ENCODE data around the gene SLC35B2. TPM values are rescaled to one million over a fixed set of nuclear protein-coding genes. Genes with fewer than 3 reads are reported as not detected.

Gene SLC35B2
- total and polyA plus RNA-seq, 9 of the 15 experiments (the other 6 are each of a cell fraction or from before 2014, with no cell fraction given), result 14.5 to 59.1 (median 47.1) TPM

DNA sequence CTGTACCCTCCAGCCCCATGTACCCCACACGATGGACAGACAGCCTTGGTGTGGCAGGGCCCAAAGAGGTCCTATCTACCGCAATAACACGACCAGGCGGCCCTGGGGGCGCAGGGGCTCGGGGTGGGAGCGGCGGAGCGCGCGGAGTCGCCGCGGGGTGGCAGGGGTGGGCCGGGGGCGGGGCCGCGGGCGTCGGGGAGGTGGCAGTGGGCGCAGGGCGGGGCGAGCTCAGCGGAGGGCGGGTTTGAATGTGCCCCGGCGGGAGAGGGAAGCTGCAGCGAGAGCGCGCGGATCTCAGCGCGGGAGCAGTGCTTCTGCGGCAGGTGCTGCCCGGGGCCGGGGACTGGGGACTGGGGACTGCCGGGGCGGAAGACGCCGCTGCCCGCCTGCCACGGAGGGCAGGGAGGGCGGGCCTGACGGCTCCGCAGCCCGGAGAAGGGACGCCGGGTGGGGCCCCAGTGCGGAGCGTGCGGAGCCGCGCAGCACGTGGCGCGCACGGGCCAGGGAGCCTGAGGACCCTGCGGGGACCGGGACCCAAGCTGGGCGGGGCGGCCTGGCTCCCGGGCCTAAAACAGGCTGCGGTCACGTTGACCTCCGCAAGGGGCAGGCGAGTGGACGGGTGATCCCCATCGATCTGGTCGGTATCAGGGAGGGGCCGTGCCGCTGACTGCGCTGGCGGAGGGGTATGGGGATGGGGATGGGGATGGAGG is 33.9 kb downstream of the SLC35B2 start, which contains the start of gene SLC29A1 (continued):
- TF ChIP-seq, protein P1, sequence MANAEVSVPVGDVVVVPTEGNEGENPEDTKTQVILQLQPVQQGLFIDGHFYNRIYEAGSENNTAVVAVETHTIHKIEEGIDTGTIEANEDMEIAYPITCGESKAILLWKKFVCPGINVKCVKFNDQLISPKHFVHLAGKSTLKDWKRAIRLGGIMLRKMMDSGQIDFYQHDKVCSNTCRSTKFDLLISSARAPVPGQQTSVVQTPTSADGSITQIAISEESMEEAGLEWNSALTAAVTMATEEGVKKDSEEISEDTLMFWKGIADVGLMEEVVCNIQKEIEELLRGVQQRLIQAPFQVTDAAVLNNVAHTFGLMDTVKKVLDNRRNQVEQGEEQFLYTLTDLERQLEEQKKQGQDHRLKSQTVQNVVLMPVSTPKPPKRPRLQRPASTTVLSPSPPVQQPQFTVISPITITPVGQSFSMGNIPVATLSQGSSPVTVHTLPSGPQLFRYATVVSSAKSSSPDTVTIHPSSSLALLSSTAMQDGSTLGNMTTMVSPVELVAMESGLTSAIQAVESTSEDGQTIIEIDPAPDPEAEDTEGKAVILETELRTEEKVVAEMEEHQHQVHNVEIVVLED (CRISPR knock-in tag; IDR thresholded peaks at IDR 0.05), result peak; percentile 35; the same call in 1 of the 2 replicates
- TF ChIP-seq, protein P2, sequence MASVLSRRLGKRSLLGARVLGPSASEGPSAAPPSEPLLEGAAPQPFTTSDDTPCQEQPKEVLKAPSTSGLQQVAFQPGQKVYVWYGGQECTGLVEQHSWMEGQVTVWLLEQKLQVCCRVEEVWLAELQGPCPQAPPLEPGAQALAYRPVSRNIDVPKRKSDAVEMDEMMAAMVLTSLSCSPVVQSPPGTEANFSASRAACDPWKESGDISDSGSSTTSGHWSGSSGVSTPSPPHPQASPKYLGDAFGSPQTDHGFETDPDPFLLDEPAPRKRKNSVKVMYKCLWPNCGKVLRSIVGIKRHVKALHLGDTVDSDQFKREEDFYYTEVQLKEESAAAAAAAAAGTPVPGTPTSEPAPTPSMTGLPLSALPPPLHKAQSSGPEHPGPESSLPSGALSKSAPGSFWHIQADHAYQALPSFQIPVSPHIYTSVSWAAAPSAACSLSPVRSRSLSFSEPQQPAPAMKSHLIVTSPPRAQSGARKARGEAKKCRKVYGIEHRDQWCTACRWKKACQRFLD (CRISPR knock-in tag; IDR thresholded peaks at IDR 0.05), result peak; percentile 67; the same call in 1 of the 2 replicates
- TF ChIP-seq ZNF766 (CRISPR knock-in tag; conservative IDR thresholded peaks at IDR 0.05) (no peak), CHD1 (IDR thresholded peaks at IDR 0.05; ENCODE audit: low read length) (peak; percentile 39), ATF7 (IDR thresholded peaks at IDR 0.05) (0 out of 2 replicates have a peak, but pooled peaks have one; percentile 1), PHTF2 (CRISPR knock-in tag; IDR thresholded peaks at IDR 0.05) (no peak), ETV5 (CRISPR knock-in tag; IDR thresholded peaks at IDR 0.05; ENCODE audit: low read depth) (0 out of 2 replicates have a peak, but pooled peaks have one; percentile 44), RB1 (IDR thresholded peaks at IDR 0.05; ENCODE audit: low read depth) (peak; percentile 74; the same call in 1 of the 2 replicates), NR3C1 (CRISPR knock-in tag; IDR thresholded peaks at IDR 0.05) (peak; percentile 84; the same call in 1 of the 2 replicates), ZEB2 (IDR thresholded peaks at IDR 0.05) (no peak), TEAD1 (CRISPR knock-in tag; IDR thresholded peaks at IDR 0.05) (peak in 1 of 2 experiments; percentile 69; a peak in 1 of 4 replicates), E2F3 (CRISPR knock-in tag; IDR thresholded peaks at IDR 0.05) (0 out of 2 replicates have a peak, but pooled peaks have one; percentile 56)
- TF ChIP-seq, protein P3, sequence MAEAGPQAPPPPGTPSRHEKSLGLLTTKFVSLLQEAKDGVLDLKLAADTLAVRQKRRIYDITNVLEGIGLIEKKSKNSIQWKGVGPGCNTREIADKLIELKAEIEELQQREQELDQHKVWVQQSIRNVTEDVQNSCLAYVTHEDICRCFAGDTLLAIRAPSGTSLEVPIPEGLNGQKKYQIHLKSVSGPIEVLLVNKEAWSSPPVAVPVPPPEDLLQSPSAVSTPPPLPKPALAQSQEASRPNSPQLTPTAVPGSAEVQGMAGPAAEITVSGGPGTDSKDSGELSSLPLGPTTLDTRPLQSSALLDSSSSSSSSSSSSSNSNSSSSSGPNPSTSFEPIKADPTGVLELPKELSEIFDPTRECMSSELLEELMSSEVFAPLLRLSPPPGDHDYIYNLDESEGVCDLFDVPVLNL (CRISPR knock-in tag; IDR thresholded peaks at IDR 0.05; ENCODE audit: low read depth), result peak; percentile 81
- TF ChIP-seq, protein P4, sequence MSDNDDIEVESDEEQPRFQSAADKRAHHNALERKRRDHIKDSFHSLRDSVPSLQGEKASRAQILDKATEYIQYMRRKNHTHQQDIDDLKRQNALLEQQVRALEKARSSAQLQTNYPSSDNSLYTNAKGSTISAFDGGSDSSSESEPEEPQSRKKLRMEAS (CRISPR knock-in tag; IDR thresholded peaks at IDR 0.05), result peak; percentile 97
- TF ChIP-seq, protein P5, sequence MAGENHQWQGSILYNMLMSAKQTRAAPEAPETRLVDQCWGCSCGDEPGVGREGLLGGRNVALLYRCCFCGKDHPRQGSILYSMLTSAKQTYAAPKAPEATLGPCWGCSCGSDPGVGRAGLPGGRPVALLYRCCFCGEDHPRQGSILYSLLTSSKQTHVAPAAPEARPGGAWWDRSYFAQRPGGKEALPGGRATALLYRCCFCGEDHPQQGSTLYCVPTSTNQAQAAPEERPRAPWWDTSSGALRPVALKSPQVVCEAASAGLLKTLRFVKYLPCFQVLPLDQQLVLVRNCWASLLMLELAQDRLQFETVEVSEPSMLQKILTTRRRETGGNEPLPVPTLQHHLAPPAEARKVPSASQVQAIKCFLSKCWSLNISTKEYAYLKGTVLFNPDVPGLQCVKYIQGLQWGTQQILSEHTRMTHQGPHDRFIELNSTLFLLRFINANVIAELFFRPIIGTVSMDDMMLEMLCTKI (IDR thresholded peaks at IDR 0.05; ENCODE audit: partially characterized antibody), result no peak
- TF ChIP-seq, protein P6, sequence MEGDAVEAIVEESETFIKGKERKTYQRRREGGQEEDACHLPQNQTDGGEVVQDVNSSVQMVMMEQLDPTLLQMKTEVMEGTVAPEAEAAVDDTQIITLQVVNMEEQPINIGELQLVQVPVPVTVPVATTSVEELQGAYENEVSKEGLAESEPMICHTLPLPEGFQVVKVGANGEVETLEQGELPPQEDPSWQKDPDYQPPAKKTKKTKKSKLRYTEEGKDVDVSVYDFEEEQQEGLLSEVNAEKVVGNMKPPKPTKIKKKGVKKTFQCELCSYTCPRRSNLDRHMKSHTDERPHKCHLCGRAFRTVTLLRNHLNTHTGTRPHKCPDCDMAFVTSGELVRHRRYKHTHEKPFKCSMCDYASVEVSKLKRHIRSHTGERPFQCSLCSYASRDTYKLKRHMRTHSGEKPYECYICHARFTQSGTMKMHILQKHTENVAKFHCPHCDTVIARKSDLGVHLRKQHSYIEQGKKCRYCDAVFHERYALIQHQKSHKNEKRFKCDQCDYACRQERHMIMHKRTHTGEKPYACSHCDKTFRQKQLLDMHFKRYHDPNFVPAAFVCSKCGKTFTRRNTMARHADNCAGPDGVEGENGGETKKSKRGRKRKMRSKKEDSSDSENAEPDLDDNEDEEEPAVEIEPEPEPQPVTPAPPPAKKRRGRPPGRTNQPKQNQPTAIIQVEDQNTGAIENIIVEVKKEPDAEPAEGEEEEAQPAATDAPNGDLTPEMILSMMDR (IDR thresholded peaks at IDR 0.05 in 2 of 3, conservative IDR thresholded peaks at IDR 0.05 in 1 of 3; ENCODE audit: insufficient read depth in 2 of 3, low read depth in 1 of 3, low read length in 3 of 3), result peak in 2 of 3 experiments; percentile 45 to 66; a peak in 4 of 6 replicates
- TF ChIP-seq, protein P7, sequence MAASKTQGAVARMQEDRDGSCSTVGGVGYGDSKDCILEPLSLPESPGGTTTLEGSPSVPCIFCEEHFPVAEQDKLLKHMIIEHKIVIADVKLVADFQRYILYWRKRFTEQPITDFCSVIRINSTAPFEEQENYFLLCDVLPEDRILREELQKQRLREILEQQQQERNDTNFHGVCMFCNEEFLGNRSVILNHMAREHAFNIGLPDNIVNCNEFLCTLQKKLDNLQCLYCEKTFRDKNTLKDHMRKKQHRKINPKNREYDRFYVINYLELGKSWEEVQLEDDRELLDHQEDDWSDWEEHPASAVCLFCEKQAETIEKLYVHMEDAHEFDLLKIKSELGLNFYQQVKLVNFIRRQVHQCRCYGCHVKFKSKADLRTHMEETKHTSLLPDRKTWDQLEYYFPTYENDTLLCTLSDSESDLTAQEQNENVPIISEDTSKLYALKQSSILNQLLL (CRISPR knock-in tag; IDR thresholded peaks at IDR 0.05; ENCODE audit: borderline replicate concordance), result no peak

Data from K562 (cell line).